DND-41 (cell line): Measurements from ENCODE around the gene AOPEP.

Experiments used
- ATAC-seq: fragments of 200-7000 bp; cut with Tn5 transposase; 3 replicates; pipeline ENCODE4 v1.9.1; 2021; ENCODE audit warnings: low read depth; ENCODE audit not compliant: insufficient read depth
- DNase-seq: peaks from one replicate; pipeline ENCODE4 v3.0.0-alpha.2; 2020
- H2AFZ ChIP-seq: 2 replicates; pipeline ENCODE4 v1.6.0; 2012; ENCODE audit warnings: low read depth, low read length
- H3K27ac ChIP-seq: 2 replicates; pipeline ENCODE4 v1.5.1; 2012; ENCODE audit warnings: low read length, inconsistent platforms
- H3K27me3 ChIP-seq: fragments of 200-600 bp; sonication (generic); 2 replicates; pipeline ENCODE4 v1.6.0; 2012; ENCODE audit warnings: low read length, mild to moderate bottlenecking, inconsistent platforms; ENCODE audit not compliant: insufficient read depth, poor library complexity
- H3K36me3 ChIP-seq: 2 replicates; pipeline ENCODE4 v1.5.1; 2012; ENCODE audit warnings: low read length, inconsistent platforms; ENCODE audit not compliant: insufficient read depth
- H3K4me1 ChIP-seq: 2 replicates; pipeline ENCODE4 v1.5.1; 2012; ENCODE audit warnings: mild to moderate bottlenecking, low read length; ENCODE audit not compliant: insufficient read depth
- H3K4me2 ChIP-seq: 2 replicates; pipeline ENCODE4 v1.6.0; 2012; ENCODE audit warnings: mild to moderate bottlenecking, moderate library complexity, low read length, inconsistent platforms; ENCODE audit not compliant: insufficient read depth
- H3K4me3 ChIP-seq, 2 experiments: fragments of 200-600 bp in 1 of 2; shearing (Covaris generic) in 1 of 2; 2 replicates each; pipeline ENCODE4 v1.5.1; 2012 to 2016; ENCODE audit warnings: inconsistent platforms in 2 of 2, low read length in 2 of 2, mild to moderate bottlenecking in 2 of 2, low read depth in 1 of 2, moderate library complexity in 1 of 2
- H3K79me2 ChIP-seq: 2 replicates; pipeline ENCODE4 v1.6.0; 2012; ENCODE audit warnings: low read length, inconsistent platforms; ENCODE audit not compliant: insufficient read depth
- H3K9ac ChIP-seq: 2 replicates; pipeline ENCODE4 v1.6.0; 2012; ENCODE audit warnings: low read depth, mild to moderate bottlenecking, inconsistent platforms, low read length, moderate library complexity
- H3K9me3 ChIP-seq: 2 replicates; pipeline ENCODE4 v1.5.1; 2012; ENCODE audit warnings: low read length, moderate library complexity, mild to moderate bottlenecking, inconsistent platforms; ENCODE audit not compliant: insufficient read depth, severe bottlenecking
- H4K20me1 ChIP-seq: 2 replicates; pipeline ENCODE4 v1.6.0; 2012; ENCODE audit warnings: low read length; ENCODE audit not compliant: insufficient read depth
- EZH2 ChIP-seq: IDR thresholded peaks from 3 replicates; pipeline ENCODE4 v1.6.1; 2012; ENCODE audit warnings: borderline replicate concordance, low read depth, mild to moderate bottlenecking, moderate library complexity, low read length, inconsistent platforms; ENCODE audit not compliant: severe bottlenecking
- TF ChIP-seq, protein P1 (sequence below): IDR thresholded peaks from 2 replicates; pipeline ENCODE4 v1.5.1; 2012; ENCODE audit warnings: borderline replicate concordance, low read length, moderate library complexity, mild to moderate bottlenecking; ENCODE audit not compliant: poor library complexity, severe bottlenecking; ENCODE audit errors: extremely low read depth

Gene AOPEP

DNA sequence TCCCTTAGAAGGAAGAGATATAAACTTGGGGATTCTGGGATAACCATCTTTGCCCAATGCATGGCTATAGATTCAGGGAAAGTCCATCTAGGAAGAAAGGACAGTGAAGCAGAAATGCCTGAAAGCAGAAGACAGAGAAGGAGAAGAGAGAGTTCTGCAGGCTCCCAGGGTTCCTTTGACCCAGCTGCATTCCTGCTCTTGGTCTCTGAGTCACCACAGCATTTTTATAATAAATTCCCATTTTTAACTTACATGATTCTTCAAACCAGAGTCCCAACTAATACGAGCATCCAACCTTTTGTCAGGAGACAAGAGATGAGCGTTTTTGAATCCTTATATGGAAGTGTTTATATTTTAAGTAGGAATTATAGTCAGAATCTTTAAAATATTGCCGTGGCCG lies 12.0 kb upstream of the AOPEP start:
- ATAC-seq: no peak
- Histone ChIP-seq H2AFZ (no peak overlapping the region), H3K4me2 (no peak overlapping the region), H3K4me3 (no peak overlapping the region), H4K20me1 (no peaks in the 10 kb centered on the region), H3K36me3 (no peaks in the 10 kb centered on the region), H3K27ac (no peak overlapping the region), H3K9ac (no peak overlapping the region), H3K79me2 (no peaks in the 10 kb centered on the region), H3K9me3 (no peaks in the 10 kb centered on the region), H3K4me1 (no peaks in the 10 kb centered on the region), H3K27me3 (peaks cover 2% of the 10 kb centered on the region)
- TF ChIP-seq, protein P1, sequence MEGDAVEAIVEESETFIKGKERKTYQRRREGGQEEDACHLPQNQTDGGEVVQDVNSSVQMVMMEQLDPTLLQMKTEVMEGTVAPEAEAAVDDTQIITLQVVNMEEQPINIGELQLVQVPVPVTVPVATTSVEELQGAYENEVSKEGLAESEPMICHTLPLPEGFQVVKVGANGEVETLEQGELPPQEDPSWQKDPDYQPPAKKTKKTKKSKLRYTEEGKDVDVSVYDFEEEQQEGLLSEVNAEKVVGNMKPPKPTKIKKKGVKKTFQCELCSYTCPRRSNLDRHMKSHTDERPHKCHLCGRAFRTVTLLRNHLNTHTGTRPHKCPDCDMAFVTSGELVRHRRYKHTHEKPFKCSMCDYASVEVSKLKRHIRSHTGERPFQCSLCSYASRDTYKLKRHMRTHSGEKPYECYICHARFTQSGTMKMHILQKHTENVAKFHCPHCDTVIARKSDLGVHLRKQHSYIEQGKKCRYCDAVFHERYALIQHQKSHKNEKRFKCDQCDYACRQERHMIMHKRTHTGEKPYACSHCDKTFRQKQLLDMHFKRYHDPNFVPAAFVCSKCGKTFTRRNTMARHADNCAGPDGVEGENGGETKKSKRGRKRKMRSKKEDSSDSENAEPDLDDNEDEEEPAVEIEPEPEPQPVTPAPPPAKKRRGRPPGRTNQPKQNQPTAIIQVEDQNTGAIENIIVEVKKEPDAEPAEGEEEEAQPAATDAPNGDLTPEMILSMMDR: no peak
- TF ChIP-seq EZH2: no peak
- no peak for DNase-seq

DNA sequence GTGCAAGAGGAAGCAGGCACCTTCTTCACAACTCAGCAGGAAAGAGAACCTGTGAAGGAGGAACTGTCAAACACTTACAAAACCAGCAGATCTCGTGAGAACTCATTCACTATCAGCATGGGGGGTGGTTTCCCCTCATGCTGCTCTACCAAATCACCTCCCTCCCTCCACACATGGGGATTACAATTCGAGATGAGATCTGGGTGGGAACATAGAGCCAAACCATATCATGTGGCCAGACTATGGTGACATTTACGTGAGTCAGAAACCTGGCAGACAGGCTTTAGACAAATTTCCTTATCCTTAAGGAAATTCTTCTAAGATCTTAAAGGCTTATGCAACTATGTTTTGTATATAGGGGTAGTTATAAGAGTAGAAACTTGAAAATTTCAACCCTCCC lies 8.7 kb upstream of the AOPEP start:
- DNase-seq (no peak), ATAC-seq (no peak)
- Histone ChIP-seq H4K20me1 (no peaks in the 10 kb centered on the region), H3K4me3 (no peak overlapping the region), H3K79me2 (no peaks in the 10 kb centered on the region), H3K4me1 (no peaks in the 10 kb centered on the region), H2AFZ (no peak overlapping the region), H3K9ac (no peak overlapping the region), H3K27me3 (peaks cover 2% of the 10 kb centered on the region), H3K9me3 (no peaks in the 10 kb centered on the region), H3K4me2 (no peak overlapping the region), H3K36me3 (no peaks in the 10 kb centered on the region), H3K27ac (no peak overlapping the region)
- TF ChIP-seq EZH2: no peak
- TF ChIP-seq, protein P1: no peak

DNA sequence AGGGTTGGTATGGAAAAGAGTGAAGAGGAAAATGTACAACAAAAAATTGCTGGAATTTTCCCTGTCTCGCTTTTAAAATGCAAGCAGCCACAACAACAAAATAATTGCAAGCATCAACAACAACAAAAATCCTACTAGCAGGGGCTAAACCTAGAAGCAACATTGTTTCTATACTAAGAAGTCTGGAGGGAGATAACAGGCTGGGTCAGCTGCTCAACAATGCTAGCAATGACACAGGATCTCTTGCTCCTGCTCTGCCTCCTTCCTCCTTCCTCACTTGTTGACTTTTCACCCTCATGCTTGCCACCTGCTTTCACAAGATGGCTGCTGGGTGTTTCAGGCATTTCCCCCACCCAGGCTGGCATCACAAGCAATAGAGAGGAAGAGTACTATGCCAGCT lies 7.6 kb upstream of the AOPEP start:
- no peak overlapping the region for H3K4me3 ChIP-seq
- DNase-seq: no peak
- no peak overlapping the region for H2AFZ ChIP-seq
- no peak overlapping the region for H3K27ac ChIP-seq
- ATAC-seq: no peak
- H3K9me3 ChIP-seq: no peaks in the 10 kb centered on the region
- no peaks in the 10 kb centered on the region for H3K36me3 ChIP-seq
- peaks cover 2% of the 10 kb centered on the region for H3K27me3 ChIP-seq
- H4K20me1 ChIP-seq: no peaks in the 10 kb centered on the region
- TF ChIP-seq, protein P1: no peak
- TF ChIP-seq EZH2: no peak
- H3K79me2 ChIP-seq: no peaks in the 10 kb centered on the region
- H3K9ac ChIP-seq: no peak overlapping the region
- H3K4me1 ChIP-seq: no peaks in the 10 kb centered on the region
- H3K4me2 ChIP-seq: no peak overlapping the region

DNA sequence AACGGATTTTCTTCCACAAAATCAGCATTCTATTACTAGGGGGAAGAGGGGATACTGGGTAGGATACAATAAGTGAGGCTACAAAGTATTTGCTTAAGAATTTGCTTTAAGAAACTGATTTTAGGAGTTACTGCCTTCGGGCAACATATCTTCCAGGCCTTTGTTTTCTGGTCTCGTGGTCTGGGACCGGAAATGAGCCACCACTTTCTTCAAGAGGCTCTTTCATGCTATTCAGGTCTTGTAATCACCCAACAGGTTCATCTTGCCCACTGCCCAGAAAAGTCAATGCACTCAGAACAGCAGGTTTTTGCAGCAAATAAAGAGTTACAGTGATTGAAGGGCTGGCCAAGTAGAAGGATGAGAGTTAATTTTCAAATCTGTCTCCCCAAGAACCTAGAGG lies 6.6 kb upstream of the AOPEP start:
- Histone ChIP-seq H3K36me3 (no peaks in the 10 kb centered on the region), H3K4me3 (no peak overlapping the region), H3K4me2 (no peak overlapping the region), H3K9ac (no peak overlapping the region), H3K9me3 (no peaks in the 10 kb centered on the region), H4K20me1 (no peaks in the 10 kb centered on the region), H3K27me3 (no peaks in the 10 kb centered on the region), H3K4me1 (no peaks in the 10 kb centered on the region), H3K79me2 (no peaks in the 10 kb centered on the region), H3K27ac (no peak overlapping the region), H2AFZ (no peak overlapping the region)
- ATAC-seq (no peak), DNase-seq (no peak)
- TF ChIP-seq, protein P1: no peak
- TF ChIP-seq EZH2: no peak
